RCC 7860 (cell line): ENCODE measurements around the gene POU2AF3.
A peak's percentile ranks its signal among the peaks of the same experiment; 100 is the strongest.

ENCODE experiments used
- DNase-seq: peaks from one replicate; pipeline ENCODE4 v3.0.0-alpha.2; 2015; ENCODE audit warnings: low spot score
- FAIRE-seq: peaks from 2 replicates; lab custom pipeline; 2012; peaks lifted over from hg19 to GRCh38; lab: Jason Lieb, UNC

Gene POU2AF3

GRCh38 chr11:111326824-111327223, 28.5 kb downstream of the POU2AF3 start:
- DNase-seq (no peak), FAIRE-seq (no peak)

GRCh38 chr11:111327908-111328624, 29.7 kb downstream of the POU2AF3 start:
- no peak for DNase-seq
- FAIRE-seq, result no peak

- DNase-seq, result no peak
- no peak for FAIRE-seq
Observed at GRCh38 chr11:111329306-111330204, 31.2 kb downstream of the POU2AF3 start.

GRCh38 chr11:111330234-111330893, 32.0 kb downstream of the POU2AF3 start:
- FAIRE-seq (no peak), DNase-seq (no peak)

- no peak for DNase-seq
- no peak for FAIRE-seq
Observed at GRCh38 chr11:111331711-111332479, 33.5 kb downstream of the POU2AF3 start.

GRCh38 chr11:111334532-111335502, 36.5 kb downstream of the POU2AF3 start:
- no peak for FAIRE-seq
- DNase-seq, result no peak

GRCh38 chr11:111335549-111335948, 37.2 kb downstream of the POU2AF3 start:
- DNase-seq (no peak), FAIRE-seq (no peak)

GRCh38 chr11:111336062-111336461, 37.7 kb downstream of the POU2AF3 start:
- FAIRE-seq, result no peak
- DNase-seq, result no peak

GRCh38 chr11:111336582-111337256, 38.4 kb downstream of the POU2AF3 start:
- FAIRE-seq, result no peak
- DNase-seq, result no peak

GRCh38 chr11:111339758-111340388, 41.5 kb downstream of the POU2AF3 start:
- FAIRE-seq (no peak), DNase-seq (no peak)

- DNase-seq (no peak), FAIRE-seq (no peak)
Observed at GRCh38 chr11:111342329-111342728, 44.0 kb downstream of the POU2AF3 start.

GRCh38 chr11:111344032-111344431, 45.7 kb downstream of the POU2AF3 start:
- FAIRE-seq, result no peak

GRCh38 chr11:111347002-111347722, 48.8 kb downstream of the POU2AF3 start:
- DNase-seq (no peak), FAIRE-seq (no peak)

More at GRCh38 chr11:111344032-111344431, 45.7 kb downstream of the POU2AF3 start:
- no peak for DNase-seq

- FAIRE-seq, result no peak
Observed at GRCh38 chr11:111347723-111348115, 49.4 kb downstream of the POU2AF3 start.

GRCh38 chr11:111348147-111348546, 49.8 kb downstream of the POU2AF3 start:
- FAIRE-seq (peak; percentile 69), DNase-seq (no peak)

More at GRCh38 chr11:111347723-111348115, 49.4 kb downstream of the POU2AF3 start:
- peak; percentile 29 for DNase-seq

- DNase-seq (no peak), FAIRE-seq (no peak)
Observed at GRCh38 chr11:111349191-111349695, 50.9 kb downstream of the POU2AF3 start.

GRCh38 chr11:111350811-111351210, 52.5 kb downstream of the POU2AF3 start:
- FAIRE-seq (no peak), DNase-seq (no peak)
